ENCODE data around the gene RBM3.
"Not testable (repeated sequence)": the region's sequence is repeated elsewhere in the genome, so short reads cannot be mapped to it uniquely, and the experiment has no call there.

The RBM3 gene

GRCh38 chrX:48541140-48541814, 33.0 kb upstream of the RBM3 start:
- Histone ChIP-seq H3K36me3 (ENCODE audit: insufficient read depth, low read length) (peaks cover 10% of the 10 kb centered on the region), H3K9ac (ENCODE audit: low read depth, low read length) (no peak overlapping the region), H3K27ac (ENCODE audit: low read depth, low read length) (no peak overlapping the region), H3K27me3 (ENCODE audit: insufficient read depth, low read length) (no peaks in the 10 kb centered on the region), H3K4me3 (ENCODE audit: low read length) (no peak overlapping the region), H3K4me1 (ENCODE audit: insufficient read depth, low read length) (no peaks in the 10 kb centered on the region), H3K9me3 (ENCODE audit: insufficient read depth, low read depth, low read length) (no peaks in the 10 kb centered on the region)
- 95% methylated on average over 8 of the region's 10 CpGs for WGBS

GRCh38 chrX:48548871-48549270, 25.4 kb upstream of the RBM3 start:
- Histone ChIP-seq H3K36me3 (ENCODE audit: insufficient read depth, low read length) (peaks cover 15% of the 10 kb centered on the region), H3K9ac (ENCODE audit: low read depth, low read length) (no peak overlapping the region), H3K4me1 (ENCODE audit: insufficient read depth, low read length) (no peaks in the 10 kb centered on the region), H3K27ac (ENCODE audit: low read depth, low read length) (no peak overlapping the region), H3K4me3 (ENCODE audit: low read length) (no peak overlapping the region), H3K27me3 (ENCODE audit: insufficient read depth, low read length) (no peaks in the 10 kb centered on the region), H3K9me3 (ENCODE audit: insufficient read depth, low read depth, low read length) (no peaks in the 10 kb centered on the region)
- WGBS = 99% methylated on average over 3 of the region's 3 CpGs

GRCh38 chrX:48555731-48556325, 18.5 kb upstream of the RBM3 start:
- H3K9ac ChIP-seq (ENCODE audit: low read depth, low read length); H3K27ac ChIP-seq (ENCODE audit: low read depth, low read length); H3K9me3 ChIP-seq (ENCODE audit: insufficient read depth, low read depth, low read length); H3K36me3 ChIP-seq (ENCODE audit: insufficient read depth, low read length); H3K4me3 ChIP-seq (ENCODE audit: low read length); H3K4me1 ChIP-seq (ENCODE audit: insufficient read depth, low read length); H3K27me3 ChIP-seq (ENCODE audit: insufficient read depth, low read length): not testable (repeated sequence)
- WGBS = 82% methylated on average over 7 of the region's 9 CpGs

GRCh38 chrX:48558271-48558670, 16.0 kb upstream of the RBM3 start:
- peaks cover 6% of the 10 kb centered on the region for H3K36me3 ChIP-seq (ENCODE audit: insufficient read depth, low read length)
- no peak overlapping the region for H3K27ac ChIP-seq (ENCODE audit: low read depth, low read length)
- H3K27me3 ChIP-seq (ENCODE audit: insufficient read depth, low read length) = no peaks in the 10 kb centered on the region
- H3K4me1 ChIP-seq (ENCODE audit: insufficient read depth, low read length) = no peaks in the 10 kb centered on the region
- no peak overlapping the region for H3K4me3 ChIP-seq (ENCODE audit: low read length)
- 95% methylated on average over 3 of the region's 4 CpGs for WGBS
- H3K9me3 ChIP-seq (ENCODE audit: insufficient read depth, low read depth, low read length) = no peaks in the 10 kb centered on the region
- no peak overlapping the region for H3K9ac ChIP-seq (ENCODE audit: low read depth, low read length)

- Histone ChIP-seq H3K4me1 (ENCODE audit: insufficient read depth, low read length) (no peaks in the 10 kb centered on the region), H3K27ac (ENCODE audit: low read depth, low read length) (no peak overlapping the region), H3K9ac (ENCODE audit: low read depth, low read length) (no peak overlapping the region), H3K27me3 (ENCODE audit: insufficient read depth, low read length) (no peaks in the 10 kb centered on the region), H3K4me3 (ENCODE audit: low read length) (no peak overlapping the region), H3K9me3 (ENCODE audit: insufficient read depth, low read depth, low read length) (no peaks in the 10 kb centered on the region), H3K36me3 (ENCODE audit: insufficient read depth, low read length) (peaks cover 6% of the 10 kb centered on the region)
- 96% methylated on average over 24 of the region's 24 CpGs for WGBS
Measured at GRCh38 chrX:48559636-48560035, 14.6 kb upstream of the RBM3 start.

- Histone ChIP-seq H3K4me1 (ENCODE audit: insufficient read depth, low read length) (no peaks in the 10 kb centered on the region), H3K9ac (ENCODE audit: low read depth, low read length) (no peak overlapping the region), H3K9me3 (ENCODE audit: insufficient read depth, low read depth, low read length) (no peaks in the 10 kb centered on the region), H3K27me3 (ENCODE audit: insufficient read depth, low read length) (no peaks in the 10 kb centered on the region), H3K4me3 (ENCODE audit: low read length) (no peak overlapping the region), H3K36me3 (ENCODE audit: insufficient read depth, low read length) (peaks cover 6% of the 10 kb centered on the region), H3K27ac (ENCODE audit: low read depth, low read length) (no peak overlapping the region)
- 90% methylated on average over 14 of the region's 14 CpGs for WGBS
Measured at GRCh38 chrX:48560056-48560455, 14.2 kb upstream of the RBM3 start.

GRCh38 chrX:48560681-48561080, 13.6 kb upstream of the RBM3 start:
- H3K9ac ChIP-seq (ENCODE audit: low read depth, low read length) = no peak overlapping the region
- peaks cover 6% of the 10 kb centered on the region for H3K36me3 ChIP-seq (ENCODE audit: insufficient read depth, low read length)
- H3K9me3 ChIP-seq (ENCODE audit: insufficient read depth, low read depth, low read length) = no peaks in the 10 kb centered on the region
- H3K27ac ChIP-seq (ENCODE audit: low read depth, low read length) = no peak overlapping the region
- H3K4me1 ChIP-seq (ENCODE audit: insufficient read depth, low read length) = no peaks in the 10 kb centered on the region
- 97% methylated on average over 12 of the region's 12 CpGs for WGBS
- H3K27me3 ChIP-seq (ENCODE audit: insufficient read depth, low read length) = no peaks in the 10 kb centered on the region
- H3K4me3 ChIP-seq (ENCODE audit: low read length) = no peak overlapping the region

- no CpG with 5 or more reads among the region's 1 CpG for WGBS
- H3K9ac ChIP-seq (ENCODE audit: low read depth, low read length) = no peak overlapping the region
Measured at GRCh38 chrX:48569958-48570357, 4.3 kb upstream of the RBM3 start.

GRCh38 chrX:48573690-48574269, 504 bp upstream of the RBM3 start:
- peaks cover 9% of the 10 kb centered on the region; the same call in 1 of the 2 replicates for H3K4me1 ChIP-seq (ENCODE audit: insufficient read depth, low read length)
- peak overlapping the region; percentile 100 for H3K9ac ChIP-seq (ENCODE audit: low read depth, low read length)
- H3K4me3 ChIP-seq (ENCODE audit: low read length) = peak overlapping the region; percentile 92
- H3K27me3 ChIP-seq (ENCODE audit: insufficient read depth, low read length) = no peaks in the 10 kb centered on the region
- peak overlapping the region; percentile 41; the same call in 1 of the 2 replicates for H3K27ac ChIP-seq (ENCODE audit: low read depth, low read length)
- no peaks in the 10 kb centered on the region for H3K9me3 ChIP-seq (ENCODE audit: insufficient read depth, low read depth, low read length)
- WGBS = 48% methylated on average over 19 of the region's 19 CpGs
- peaks cover 40% of the 10 kb centered on the region for H3K36me3 ChIP-seq (ENCODE audit: insufficient read depth, low read length)

More at GRCh38 chrX:48569958-48570357, 4.3 kb upstream of the RBM3 start:
- no peak overlapping the region for H3K27ac ChIP-seq (ENCODE audit: low read depth, low read length)
- H3K36me3 ChIP-seq (ENCODE audit: insufficient read depth, low read length) = peaks cover 1% of the 10 kb centered on the region
- 0 out of 2 replicates have a peak, but pooled peaks cover under 1% of the 10 kb centered on the region for H3K4me1 ChIP-seq (ENCODE audit: insufficient read depth, low read length)
- H3K27me3 ChIP-seq (ENCODE audit: insufficient read depth, low read length) = no peaks in the 10 kb centered on the region
- no peaks in the 10 kb centered on the region for H3K9me3 ChIP-seq (ENCODE audit: insufficient read depth, low read depth, low read length)
- no peak overlapping the region for H3K4me3 ChIP-seq (ENCODE audit: low read length)

- Histone ChIP-seq H3K4me3 (ENCODE audit: low read length) (peak overlapping the region; percentile 92), H3K9ac (ENCODE audit: low read depth, low read length) (peak overlapping the region; percentile 100), H3K27ac (ENCODE audit: low read depth, low read length) (peak overlapping the region; percentile 99), H3K4me1 (ENCODE audit: insufficient read depth, low read length) (peaks cover 9% of the 10 kb centered on the region; the same call in 1 of the 2 replicates), H3K27me3 (ENCODE audit: insufficient read depth, low read length) (no peaks in the 10 kb centered on the region), H3K36me3 (ENCODE audit: insufficient read depth, low read length) (peaks cover 53% of the 10 kb centered on the region), H3K9me3 (ENCODE audit: insufficient read depth, low read depth, low read length) (no peaks in the 10 kb centered on the region)
- 91% methylated on average over 13 of the region's 13 CpGs for WGBS
Measured at GRCh38 chrX:48575642-48576041, 1.4 kb downstream of the RBM3 start.

- no peaks in the 10 kb centered on the region for H3K27me3 ChIP-seq (ENCODE audit: insufficient read depth, low read length)
- H3K36me3 ChIP-seq (ENCODE audit: insufficient read depth, low read length) = peaks cover 53% of the 10 kb centered on the region
- 86% methylated on average over 6 of the region's 6 CpGs for WGBS
- peak overlapping the region; percentile 100; the same call in 1 of the 2 replicates for H3K9ac ChIP-seq (ENCODE audit: low read depth, low read length)
- H3K9me3 ChIP-seq (ENCODE audit: insufficient read depth, low read depth, low read length) = no peaks in the 10 kb centered on the region
- H3K4me3 ChIP-seq (ENCODE audit: low read length) = peak overlapping the region; percentile 92; the same call in 1 of the 2 replicates
- no peak overlapping the region; the same call in 1 of the 2 replicates for H3K27ac ChIP-seq (ENCODE audit: low read depth, low read length)
- H3K4me1 ChIP-seq (ENCODE audit: insufficient read depth, low read length) = peaks cover 9% of the 10 kb centered on the region; the same call in 1 of the 2 replicates
Measured at GRCh38 chrX:48576108-48576507, 1.8 kb downstream of the RBM3 start.

Data from HUES64 (cell line).